ENCODE results near the gene PLA2G4D. TPM values are rescaled to one million over a fixed set of nuclear protein-coding genes. Genes with fewer than 3 reads are reported as not detected.

The PLA2G4D gene
- total RNA-seq, 1 donor from 2014 or later = not detected

GRCh38 chr15:42027521-42027920 is 66.8 kb downstream of the PLA2G4D start:
- Mint-ChIP-seq H3K4me3 (no peak overlapping the region), H3K9me3 (peaks cover 13% of the 10 kb centered on the region), H3K36me3 (ENCODE audit: low read depth) (no peaks in the 10 kb centered on the region), H3K27ac (ENCODE audit: unreplicated experiment) (no peak overlapping the region), H3K27me3 (ENCODE audit: low read depth) (peaks cover 36% of the 10 kb centered on the region), H3K4me1 (no peaks in the 10 kb centered on the region)
- no peak for TF ChIP-seq CTCF (conservative IDR thresholded peaks at IDR 0.05)
- no peak for DNase-seq (ENCODE audit: low read depth, low spot score)

- H3K9me3 Mint-ChIP-seq = peaks cover 10% of the 10 kb centered on the region
- no peaks in the 10 kb centered on the region for H3K36me3 Mint-ChIP-seq (ENCODE audit: low read depth)
- no peak for DNase-seq (ENCODE audit: low read depth, low spot score)
- H3K4me1 Mint-ChIP-seq = no peaks in the 10 kb centered on the region
- TF ChIP-seq CTCF (conservative IDR thresholded peaks at IDR 0.05) = no peak
- H3K27ac Mint-ChIP-seq (ENCODE audit: unreplicated experiment) = no peak overlapping the region
- peaks cover 28% of the 10 kb centered on the region for H3K27me3 Mint-ChIP-seq (ENCODE audit: low read depth)
- no peak overlapping the region for H3K4me3 Mint-ChIP-seq
Observed at GRCh38 chr15:42024303-42024702, 70.1 kb downstream of the PLA2G4D start.

GRCh38 chr15:42021593-42021992 is 72.8 kb downstream of the PLA2G4D start:
- H3K36me3 Mint-ChIP-seq (ENCODE audit: low read depth) = no peaks in the 10 kb centered on the region
- no peaks in the 10 kb centered on the region for H3K4me1 Mint-ChIP-seq
- peaks cover 12% of the 10 kb centered on the region for H3K27me3 Mint-ChIP-seq (ENCODE audit: low read depth)
- peaks cover 10% of the 10 kb centered on the region for H3K9me3 Mint-ChIP-seq
- no peak for TF ChIP-seq CTCF (conservative IDR thresholded peaks at IDR 0.05)
- DNase-seq (ENCODE audit: low read depth, low spot score) = no peak
- H3K27ac Mint-ChIP-seq (ENCODE audit: unreplicated experiment) = no peak overlapping the region
- H3K4me3 Mint-ChIP-seq = no peak overlapping the region

- Mint-ChIP-seq H3K27me3 (ENCODE audit: low read depth) (peaks cover 5% of the 10 kb centered on the region), H3K36me3 (ENCODE audit: low read depth) (no peaks in the 10 kb centered on the region), H3K27ac (ENCODE audit: unreplicated experiment) (no peak within 1 kb of the TSS), H3K4me1 (no peaks in the 10 kb centered on the region), H3K4me3 (no peak within 1 kb of the TSS), H3K9me3 (peaks cover 10% of the 10 kb centered on the region)
- no peak for TF ChIP-seq CTCF (conservative IDR thresholded peaks at IDR 0.05)
- no peak for DNase-seq (ENCODE audit: low read depth, low spot score)
Observed at GRCh38 chr15:42020713-42021273, 73.6 kb downstream of the PLA2G4D start, which contains the start of gene PLA2G4E. Gene PLA2G4E, minus strand, starts transcription at chr15:42021042. Its CDS starts 12 bp downstream, at chr15:42021030.

- Mint-ChIP-seq H3K4me3 (no peak overlapping the region), H3K36me3 (ENCODE audit: low read depth) (no peaks in the 10 kb centered on the region), H3K27me3 (ENCODE audit: low read depth) (no peaks in the 10 kb centered on the region), H3K9me3 (peaks cover 7% of the 10 kb centered on the region), H3K27ac (ENCODE audit: unreplicated experiment) (no peak overlapping the region), H3K4me1 (no peaks in the 10 kb centered on the region)
- DNase-seq (ENCODE audit: low read depth, low spot score) = no peak
- no peak for TF ChIP-seq CTCF (conservative IDR thresholded peaks at IDR 0.05)
Observed at GRCh38 chr15:42018306-42019224, 75.8 kb downstream of the PLA2G4D start.

Other genes starting within 250 kb of the PLA2G4D start
- 0.77 and 1.1 TPM in 2 replicates for gene SPTBN5, start 200.5 kb downstream of the PLA2G4D start, total RNA-seq
- gene EHD4, start 122.0 kb downstream of the PLA2G4D start, total RNA-seq = 8.3 and 9.3 TPM in 2 replicates
- gene PLA2G4E, start 73.5 kb downstream of the PLA2G4D start, total RNA-seq = not detected in 2 replicates
- gene PLA2G4F, start 62.1 kb upstream of the PLA2G4D start, total RNA-seq = not detected in 2 replicates
- gene VPS39, start 113.7 kb upstream of the PLA2G4D start, total RNA-seq = 56.9 and 58.4 TPM in 2 replicates
- 15.2 and 17.1 TPM in 2 replicates for gene GANC, start 178.6 kb upstream of the PLA2G4D start, total RNA-seq
- 33.0 and 34.8 TPM in 2 replicates for gene TMEM87A, start 178.9 kb upstream of the PLA2G4D start, total RNA-seq

Data from neural crest cell (in vitro differentiated cells).